ENCODE measurements around the gene ISLR.
"Not testable (repeated sequence)": the region's sequence is repeated elsewhere in the genome, so short reads cannot be mapped to it uniquely, and the experiment has no call there.

DNA sequence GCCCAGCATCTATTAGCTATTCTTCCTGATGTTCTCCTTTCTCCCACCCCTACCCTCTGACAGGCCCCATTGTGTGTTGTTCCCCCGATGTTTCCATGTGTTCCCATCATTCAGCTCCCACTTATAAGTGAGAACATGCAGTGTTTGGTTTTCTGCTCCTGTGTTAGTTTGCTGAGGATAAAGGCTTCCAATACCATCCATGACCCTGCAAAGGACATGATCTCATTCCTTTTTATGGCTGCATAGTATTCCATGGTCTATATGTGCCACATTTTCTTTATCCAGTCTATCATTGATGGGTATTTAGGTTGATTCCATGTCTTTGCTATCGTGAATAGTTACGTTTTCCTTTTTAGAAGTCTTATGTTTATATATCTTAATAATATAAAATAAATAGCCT lies 13.1 kb upstream of the ISLR start:
- TF ChIP-seq, protein P1, sequence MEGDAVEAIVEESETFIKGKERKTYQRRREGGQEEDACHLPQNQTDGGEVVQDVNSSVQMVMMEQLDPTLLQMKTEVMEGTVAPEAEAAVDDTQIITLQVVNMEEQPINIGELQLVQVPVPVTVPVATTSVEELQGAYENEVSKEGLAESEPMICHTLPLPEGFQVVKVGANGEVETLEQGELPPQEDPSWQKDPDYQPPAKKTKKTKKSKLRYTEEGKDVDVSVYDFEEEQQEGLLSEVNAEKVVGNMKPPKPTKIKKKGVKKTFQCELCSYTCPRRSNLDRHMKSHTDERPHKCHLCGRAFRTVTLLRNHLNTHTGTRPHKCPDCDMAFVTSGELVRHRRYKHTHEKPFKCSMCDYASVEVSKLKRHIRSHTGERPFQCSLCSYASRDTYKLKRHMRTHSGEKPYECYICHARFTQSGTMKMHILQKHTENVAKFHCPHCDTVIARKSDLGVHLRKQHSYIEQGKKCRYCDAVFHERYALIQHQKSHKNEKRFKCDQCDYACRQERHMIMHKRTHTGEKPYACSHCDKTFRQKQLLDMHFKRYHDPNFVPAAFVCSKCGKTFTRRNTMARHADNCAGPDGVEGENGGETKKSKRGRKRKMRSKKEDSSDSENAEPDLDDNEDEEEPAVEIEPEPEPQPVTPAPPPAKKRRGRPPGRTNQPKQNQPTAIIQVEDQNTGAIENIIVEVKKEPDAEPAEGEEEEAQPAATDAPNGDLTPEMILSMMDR (IDR thresholded peaks at IDR 0.05; ENCODE audit: low read depth, low read length): not testable (repeated sequence)
- TF ChIP-seq POLR2A (IDR thresholded peaks at IDR 0.05; ENCODE audit: extremely low read depth, insufficient read length); MYC (IDR thresholded peaks at IDR 0.05; ENCODE audit: low read depth, low read length): not testable (repeated sequence)

Measured in NB4 (cell line).